Measurements from ENCODE around the gene WDFY4. TPM values are rescaled to one million over a fixed set of nuclear protein-coding genes. Genes with fewer than 3 reads are reported as not detected.

Gene WDFY4
- total and polyA plus RNA-seq, 9 of the 15 experiments (the other 6 are each of a cell fraction or from before 2014, with no cell fraction given), result 0.01 to 0.02 (median 0.01) TPM; not detected in 6

GRCh38 chr10:48725708-48726107 lies 41.0 kb downstream of the WDFY4 start:
- Histone ChIP-seq H4K20me1 (replicated peaks; ENCODE audit: control insufficient read depth, insufficient read depth, low read length) (no peaks in the 10 kb centered on the region; the same call in 1 of the 2 replicates), H3K27ac (ENCODE audit: extremely low read depth, low read depth, low read length) (no peak overlapping the region), H2AFZ (ENCODE audit: low read depth, low read length) (no peak overlapping the region), H3K79me2 (ENCODE audit: control insufficient read depth, insufficient read depth, low read length) (no peaks in the 10 kb centered on the region), H3K4me3 (no peak overlapping the region), H3K27me3 (ENCODE audit: control insufficient read depth in 2 of 2, insufficient read depth in 2 of 2, low read length in 2 of 2) (peaks cover 0 to 16% of the 10 kb centered on the region in 2 experiments; a peak in 2 of 5 replicates), H3K36me3 (ENCODE audit: control insufficient read depth, insufficient read depth, low read length) (no peaks in the 10 kb centered on the region), H3K9me3 (replicated peaks; ENCODE audit: control insufficient read depth, insufficient read depth, low read depth, low read length) (no peaks in the 10 kb centered on the region), H3K4me1 (replicated peaks in 1 of 2; ENCODE audit: control insufficient read depth in 2 of 2, insufficient read depth in 2 of 2, low read length in 2 of 2) (no peaks in the 10 kb centered on the region), H3K9ac (ENCODE audit: insufficient read depth in 1 of 2, low read depth in 2 of 2, low read length in 2 of 2) (no peak overlapping the region), H3K9me1 (ENCODE audit: control insufficient read depth, insufficient read depth, low read length) (no peaks in the 10 kb centered on the region), H3K4me2 (ENCODE audit: insufficient read depth, low read length) (no peak overlapping the region)
- 0% methylated on average over 4 of the region's 4 CpGs for WGBS (ENCODE audit: insufficient coverage, low coverage, missing lambda C conversion rate)
- DNase-seq (ENCODE audit: extremely low read depth in 1 of 4, low spot score in 3 of 4) (no peak), FAIRE-seq (no peak), ATAC-seq (no peak)
- ChIA-PET CTCF (ENCODE audit: low intra/inter-chr PET ratio) (no interaction called here), POLR2A (interaction anchor here (0.6 to 2.3 kb wide), 2 partner anchors 15 to 31 kb away, joined by 4 to 9 read pairs; no protein-coding TSS in a partner anchor)
- intact Hi-C loops (cut with micrococcal nuclease) (no loop called here), in situ Hi-C loops (cut with MboI) (no loop called here)
- no peak for TF ChIP-seq RFX7 (CRISPR knock-in tag; IDR thresholded peaks at IDR 0.05)
- TF ChIP-seq SMC3 (conservative IDR thresholded peaks at IDR 0.05; ENCODE audit: insufficient read depth, low read depth, low read length), result no peak
- TF ChIP-seq CEBPG (CRISPR knock-in tag; IDR thresholded peaks at IDR 0.05), result no peak
- TF ChIP-seq CEBPG (tag; conservative IDR thresholded peaks at IDR 0.05 in 1 of 2, IDR thresholded peaks at IDR 0.05 in 1 of 2), result 0 out of 4 replicates have a peak, but pooled peaks of 1 of the 2 experiments have one; percentile 52
- peak; percentile 27; the same call in 1 of the 2 replicates for TF ChIP-seq CEBPB (tag; IDR thresholded peaks at IDR 0.05)
- no TSS peak for BruUV-seq (replicated peaks)

GRCh38 chr10:48727866-48728265 lies 43.2 kb downstream of the WDFY4 start:
- Histone ChIP-seq H3K4me1 (replicated peaks in 1 of 2; ENCODE audit: control insufficient read depth in 2 of 2, insufficient read depth in 2 of 2, low read length in 2 of 2) (no peaks in the 10 kb centered on the region), H3K9me1 (ENCODE audit: control insufficient read depth, insufficient read depth, low read length) (no peaks in the 10 kb centered on the region), H3K4me2 (ENCODE audit: insufficient read depth, low read length) (no peak overlapping the region), H3K79me2 (ENCODE audit: control insufficient read depth, insufficient read depth, low read length) (no peaks in the 10 kb centered on the region), H2AFZ (ENCODE audit: low read depth, low read length) (no peak overlapping the region), H3K36me3 (ENCODE audit: control insufficient read depth, insufficient read depth, low read length) (no peaks in the 10 kb centered on the region), H3K9ac (ENCODE audit: insufficient read depth in 1 of 2, low read depth in 2 of 2, low read length in 2 of 2) (no peak overlapping the region), H3K27ac (ENCODE audit: extremely low read depth, low read depth, low read length) (no peak overlapping the region), H3K4me3 (no peak overlapping the region), H4K20me1 (replicated peaks; ENCODE audit: control insufficient read depth, insufficient read depth, low read length) (no peaks in the 10 kb centered on the region; the same call in 1 of the 2 replicates), H3K9me3 (replicated peaks; ENCODE audit: control insufficient read depth, insufficient read depth, low read depth, low read length) (no peaks in the 10 kb centered on the region), H3K27me3 (ENCODE audit: control insufficient read depth in 2 of 2, insufficient read depth in 2 of 2, low read length in 2 of 2) (peaks cover 0 to 14% of the 10 kb centered on the region in 2 experiments; a peak in 2 of 5 replicates)
- FAIRE-seq (no peak), DNase-seq (ENCODE audit: extremely low read depth in 1 of 4, low spot score in 3 of 4) (no peak), ATAC-seq (no peak)
- in situ Hi-C loops (cut with MboI) (no loop called here), intact Hi-C loops (cut with micrococcal nuclease) (no loop called here)
- CTCF ChIA-PET (ENCODE audit: low intra/inter-chr PET ratio), result no interaction called here
- POLR2A ChIA-PET, result interaction anchor here (1.5 to 2.3 kb wide), 2 partner anchors 10 to 17 kb away, joined by 5 to 9 read pairs; no protein-coding TSS in a partner anchor
- BruUV-seq (replicated peaks), result no TSS peak
- WGBS (ENCODE audit: insufficient coverage, low coverage, missing lambda C conversion rate), result 0% methylated on average over 3 of the region's 3 CpGs
- no peak for TF ChIP-seq NR0B1 (IDR thresholded peaks at IDR 0.05; ENCODE audit: partially characterized antibody)
- no peak for TF ChIP-seq ZSCAN29 (IDR thresholded peaks at IDR 0.05)
- TF ChIP-seq ILF3 (IDR thresholded peaks at IDR 0.05; ENCODE audit: borderline replicate concordance), result no peak
- no peak for TF ChIP-seq ESRRB (CRISPR knock-in tag; IDR thresholded peaks at IDR 0.05; ENCODE audit: borderline replicate concordance)
- no peak for TF ChIP-seq ZNF589 (CRISPR knock-in tag; IDR thresholded peaks at IDR 0.05; ENCODE audit: low read depth)
- TF ChIP-seq RBM14 (IDR thresholded peaks at IDR 0.05; ENCODE audit: borderline replicate concordance, insufficient read depth, low read depth, low read length), result no peak
- TF ChIP-seq NFYB (IDR thresholded peaks at IDR 0.05; ENCODE audit: extremely low read depth, insufficient read length), result no peak
- TF ChIP-seq, protein P1, sequence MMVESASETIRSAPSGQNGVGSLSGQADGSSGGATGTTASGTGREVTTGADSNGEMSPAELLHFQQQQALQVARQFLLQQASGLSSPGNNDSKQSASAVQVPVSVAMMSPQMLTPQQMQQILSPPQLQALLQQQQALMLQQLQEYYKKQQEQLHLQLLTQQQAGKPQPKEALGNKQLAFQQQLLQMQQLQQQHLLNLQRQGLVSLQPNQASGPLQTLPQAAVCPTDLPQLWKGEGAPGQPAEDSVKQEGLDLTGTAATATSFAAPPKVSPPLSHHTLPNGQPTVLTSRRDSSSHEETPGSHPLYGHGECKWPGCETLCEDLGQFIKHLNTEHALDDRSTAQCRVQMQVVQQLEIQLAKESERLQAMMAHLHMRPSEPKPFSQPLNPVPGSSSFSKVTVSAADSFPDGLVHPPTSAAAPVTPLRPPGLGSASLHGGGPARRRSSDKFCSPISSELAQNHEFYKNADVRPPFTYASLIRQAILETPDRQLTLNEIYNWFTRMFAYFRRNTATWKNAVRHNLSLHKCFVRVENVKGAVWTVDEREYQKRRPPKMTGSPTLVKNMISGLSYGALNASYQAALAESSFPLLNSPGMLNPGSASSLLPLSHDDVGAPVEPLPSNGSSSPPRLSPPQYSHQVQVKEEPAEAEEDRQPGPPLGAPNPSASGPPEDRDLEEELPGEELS (CRISPR knock-in tag; IDR thresholded peaks at IDR 0.05; ENCODE audit: borderline replicate concordance), result no peak
